Osteoblast (primary cell): Measurements from ENCODE around the gene L3MBTL1. TPM values are rescaled to one million over a fixed set of nuclear protein-coding genes. Genes with fewer than 3 reads are reported as not detected.

Source experiments
- DNase-seq: peaks from one replicate; pipeline ENCODE4 v3.0.0; 2011; ENCODE audit warnings: low spot score, mixed read lengths; ENCODE audit not compliant: insufficient read length; ENCODE audit errors: missing footprints
- H2AFZ ChIP-seq: 2 replicates; pipeline ENCODE4 v1.6.0; 2011; ENCODE audit warnings: mild to moderate bottlenecking, low read length
- H3K27ac ChIP-seq: 2 replicates; pipeline ENCODE4 v1.5.1; 2011; ENCODE audit warnings: mild to moderate bottlenecking, low read depth, low read length, moderate library complexity
- H3K27me3 ChIP-seq: 2 replicates; pipeline ENCODE4 v1.6.0; 2012; ENCODE audit warnings: mild to moderate bottlenecking, control low read depth, inconsistent platforms, low read length, moderate library complexity; ENCODE audit not compliant: insufficient read depth
- H3K36me3 ChIP-seq: 2 replicates; pipeline ENCODE4 v1.5.1; 2011; ENCODE audit warnings: mild to moderate bottlenecking, low read length, control low read depth, moderate library complexity; ENCODE audit not compliant: insufficient read depth
- H3K4me1 ChIP-seq: 2 replicates; pipeline ENCODE4 v1.5.1; 2011; ENCODE audit warnings: mild to moderate bottlenecking, low read length, control low read depth, moderate library complexity; ENCODE audit not compliant: insufficient read depth
- H3K4me2 ChIP-seq: 2 replicates; pipeline ENCODE4 v1.6.0; 2011; ENCODE audit warnings: mild to moderate bottlenecking, low read length; ENCODE audit not compliant: insufficient read depth
- H3K4me3 ChIP-seq: fragments of 200-600 bp; sonication (generic); 3 replicates; pipeline ENCODE4 v1.5.1; 2012; ENCODE audit warnings: mild to moderate bottlenecking, low read length, inconsistent platforms; ENCODE audit not compliant: insufficient read depth
- H3K79me2 ChIP-seq: 2 replicates; pipeline ENCODE4 v1.6.0; 2012; ENCODE audit warnings: mild to moderate bottlenecking, low read length, control low read depth, inconsistent platforms; ENCODE audit not compliant: insufficient read depth
- H3K9me3 ChIP-seq: 2 replicates; pipeline ENCODE4 v1.5.1; 2011; ENCODE audit warnings: low read depth, low read length, control low read depth
- H4K20me1 ChIP-seq: 2 replicates; pipeline ENCODE4 v1.6.0; 2012; ENCODE audit warnings: mild to moderate bottlenecking, low read length, control low read depth; ENCODE audit not compliant: insufficient read depth
- CTCF ChIP-seq: IDR thresholded peaks from 2 replicates; pipeline ENCODE4 v1.5.1; 2011; ENCODE audit warnings: mild to moderate bottlenecking, low read depth, low read length, moderate library complexity; ENCODE audit errors: extremely low read depth
- total RNA-seq: library from RNA; depleted of rRNA; stranded (reverse); fragments of >200 nt; gene quantifications from 2 replicates; pipeline ENCODE4 v1.2.3, GENCODE V29; 2012

The L3MBTL1 gene
- total RNA-seq, 1 donor = 9.8 TPM

- Histone ChIP-seq H3K79me2 (no peaks in the 10 kb centered on the region), H4K20me1 (no peaks in the 10 kb centered on the region), H3K9me3 (no peaks in the 10 kb centered on the region), H3K36me3 (no peaks in the 10 kb centered on the region), H3K27me3 (no peaks in the 10 kb centered on the region), H2AFZ (no peak overlapping the region), H3K4me1 (no peaks in the 10 kb centered on the region), H3K4me2 (no peak overlapping the region), H3K27ac (no peak overlapping the region), H3K4me3 (no peak overlapping the region)
- TF ChIP-seq CTCF = no peak
- DNase-seq = no peak
These were observed 42.0 kb downstream of the L3MBTL1 start for GRCh38 chr20:43549416-43550065.

- no peak for TF ChIP-seq CTCF
- H3K27ac ChIP-seq = no peak overlapping the region
- no peak overlapping the region for H3K4me2 ChIP-seq
- H3K79me2 ChIP-seq = no peaks in the 10 kb centered on the region
- no peaks in the 10 kb centered on the region for H3K27me3 ChIP-seq
- no peak overlapping the region for H3K4me3 ChIP-seq
- H3K4me1 ChIP-seq = no peaks in the 10 kb centered on the region
- no peak overlapping the region for H2AFZ ChIP-seq
- no peaks in the 10 kb centered on the region for H3K36me3 ChIP-seq
- DNase-seq = no peak
- H4K20me1 ChIP-seq = no peaks in the 10 kb centered on the region
- H3K9me3 ChIP-seq = no peaks in the 10 kb centered on the region
These were observed 43.0 kb downstream of the L3MBTL1 start for GRCh38 chr20:43550456-43550855.

- Histone ChIP-seq H4K20me1 (no peaks in the 10 kb centered on the region), H3K79me2 (no peaks in the 10 kb centered on the region), H3K27ac (no peak overlapping the region), H3K9me3 (no peaks in the 10 kb centered on the region), H3K27me3 (no peaks in the 10 kb centered on the region), H3K4me3 (no peak overlapping the region), H2AFZ (no peak overlapping the region), H3K4me2 (no peak overlapping the region), H3K4me1 (no peaks in the 10 kb centered on the region), H3K36me3 (no peaks in the 10 kb centered on the region)
- no peak for DNase-seq
- no peak for TF ChIP-seq CTCF
These were observed 46.9 kb downstream of the L3MBTL1 start for GRCh38 chr20:43554369-43554768.

DNA sequence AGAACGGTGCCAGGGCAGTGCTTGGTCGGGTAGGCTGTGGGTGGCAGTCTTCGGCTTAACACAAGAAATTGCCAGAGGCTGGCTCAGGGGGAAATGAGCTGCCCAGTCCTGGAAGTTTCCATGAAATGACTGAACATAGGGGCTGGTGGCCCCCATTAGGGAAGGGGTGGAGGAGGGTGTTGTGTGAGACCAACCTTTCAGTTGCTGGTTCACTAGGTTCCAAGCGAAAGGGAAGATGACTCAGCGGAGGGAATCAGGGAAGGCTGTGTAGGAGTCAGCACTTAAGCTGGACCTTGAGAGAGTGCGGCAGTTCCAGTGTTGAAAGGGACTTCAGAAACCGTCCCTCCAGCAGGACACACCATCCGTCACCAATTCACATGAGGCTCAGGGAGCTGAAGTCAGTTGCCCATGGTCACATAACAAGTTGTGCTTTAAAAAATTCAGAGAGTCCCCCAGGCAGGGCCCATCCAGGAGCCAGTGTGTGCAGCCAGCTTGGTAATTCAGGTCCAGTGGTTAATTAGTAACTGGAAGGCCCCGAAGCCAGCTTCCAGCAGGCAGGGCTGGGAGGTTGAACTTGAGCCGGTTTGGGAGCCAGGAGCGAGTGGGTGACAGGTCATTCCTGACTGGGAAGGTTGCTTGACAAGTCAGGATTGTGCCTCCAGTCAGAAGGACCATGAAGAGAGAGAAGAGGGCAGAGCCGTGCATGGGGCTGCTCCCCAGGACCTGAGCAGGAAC is 51.1 kb downstream of the L3MBTL1 start, which contains the start of gene SGK2:
Gene SGK2 (plus strand): TSS at position 616 of the 735 bp plus-strand sequence. CDS start 7,469 bp downstream, outside the sequence.
- TF ChIP-seq CTCF = no peak
- Histone ChIP-seq H3K36me3 (no peaks in the 10 kb centered on the region), H2AFZ (no peak within 1 kb of the TSS), H4K20me1 (no peaks in the 10 kb centered on the region), H3K4me2 (no peak within 1 kb of the TSS), H3K27ac (no peak within 1 kb of the TSS), H3K9me3 (no peaks in the 10 kb centered on the region), H3K4me1 (no peaks in the 10 kb centered on the region), H3K79me2 (no peaks in the 10 kb centered on the region), H3K4me3 (no peak within 1 kb of the TSS), H3K27me3 (no peaks in the 10 kb centered on the region)
- peak; percentile 95 for DNase-seq
